Keratinocyte (primary cell): ENCODE results near the gene CALML5. TPM values are rescaled to one million over a fixed set of nuclear protein-coding genes. Genes with fewer than 3 reads are reported as not detected.

Source experiments
- DNase-seq: peaks from one replicate; pipeline ENCODE4 v3.0.0-alpha.2; 2011; ENCODE audit warnings: low read depth, missing footprints, low spot score
- FAIRE-seq: peaks from 2 replicates; lab custom pipeline; 2011; peaks lifted over from hg19 to GRCh38; lab: Jason Lieb, UNC
- H2AFZ ChIP-seq: 2 replicates; pipeline ENCODE4 v1.6.0; 2012; ENCODE audit warnings: low read length, control low read depth, inconsistent platforms; ENCODE audit not compliant: control insufficient read depth
- H3K27ac ChIP-seq: 2 replicates; pipeline ENCODE4 v1.5.1; 2011; ENCODE audit warnings: low read length; ENCODE audit not compliant: control insufficient read depth, insufficient read depth
- H3K27me3 ChIP-seq: 3 replicates; pipeline ENCODE4 v1.6.0; 2011; ENCODE audit warnings: low read length; ENCODE audit not compliant: control insufficient read depth, insufficient read depth; ENCODE audit errors: extremely low read depth
- H3K36me3 ChIP-seq, 2 experiments: 2 replicates in 1 of 2; 3 replicates in 1 of 2; pipeline ENCODE4 v1.5.1; 2011; ENCODE audit warnings: low read length in 2 of 2, mild to moderate bottlenecking in 1 of 2; ENCODE audit not compliant: control insufficient read depth in 2 of 2, insufficient read depth in 2 of 2; ENCODE audit errors: extremely low read depth in 1 of 2
- H3K4me1 ChIP-seq: 3 replicates; pipeline ENCODE4 v1.5.1; 2011; ENCODE audit warnings: low read length; ENCODE audit not compliant: control insufficient read depth, insufficient read depth; ENCODE audit errors: extremely low read depth
- H3K4me2 ChIP-seq: 3 replicates; pipeline ENCODE4 v1.6.0; 2011; ENCODE audit warnings: low read depth, low read length; ENCODE audit not compliant: control insufficient read depth, insufficient read depth; ENCODE audit errors: extremely low read depth
- H3K4me3 ChIP-seq, 3 experiments: fragments of 200-600 bp in 1 of 3; sonication (generic) in 1 of 3; 2 replicates in 2 of 3; 3 replicates in 1 of 3; pipeline ENCODE4 v1.5.1; 2011 to 2016; ENCODE audit warnings: low read length in 3 of 3, mild to moderate bottlenecking in 3 of 3, control low read depth in 2 of 3, inconsistent platforms in 1 of 3, low read depth in 1 of 3, mixed read lengths in 1 of 3, mixed run types in 1 of 3, moderate library complexity in 1 of 3; ENCODE audit not compliant: control insufficient read depth in 2 of 3, insufficient read depth in 2 of 3; ENCODE audit errors: extremely low read depth in 1 of 3
- H3K79me2 ChIP-seq: 2 replicates; pipeline ENCODE4 v1.6.0; 2012; ENCODE audit warnings: low read length; ENCODE audit not compliant: control insufficient read depth, insufficient read depth
- H3K9ac ChIP-seq: 3 replicates; pipeline ENCODE4 v1.6.0; 2011; ENCODE audit warnings: low read length; ENCODE audit not compliant: control insufficient read depth, insufficient read depth; ENCODE audit errors: extremely low read depth
- H3K9me1 ChIP-seq: 3 replicates; pipeline ENCODE4 v1.6.0; 2011; ENCODE audit warnings: low read length; ENCODE audit not compliant: control insufficient read depth, insufficient read depth; ENCODE audit errors: extremely low read depth
- H3K9me3 ChIP-seq: 2 replicates; pipeline ENCODE4 v1.5.1; 2012; ENCODE audit warnings: low read depth, low read length; ENCODE audit not compliant: control insufficient read depth
- H4K20me1 ChIP-seq: 3 replicates; pipeline ENCODE4 v1.6.0; 2011; ENCODE audit warnings: low read length; ENCODE audit not compliant: control insufficient read depth, insufficient read depth; ENCODE audit errors: extremely low read depth
- CTCF ChIP-seq, 3 experiments: IDR thresholded peaks in 1 of 3; conservative IDR thresholded peaks in 1 of 3; optimal IDR thresholded peaks in 1 of 3; 2 replicates in 2 of 3; 3 replicates in 1 of 3; pipeline versions ENCODE3 to v1.5.1; 2011; ENCODE audit warnings: low read length in 3 of 3, mild to moderate bottlenecking in 3 of 3, moderate library complexity in 2 of 3, control low read depth in 1 of 3, inconsistent platforms in 1 of 3; ENCODE audit not compliant: insufficient read depth in 2 of 3; ENCODE audit errors: extremely low read depth in 1 of 3
- EZH2 ChIP-seq: IDR thresholded peaks from one replicate; pipeline ENCODE4 v1.6.1; 2012; ENCODE audit warnings: inconsistent platforms, mild to moderate bottlenecking, low read length, moderate library complexity
- dilution Hi-C: fragments of 300-500 bp; cut with MboI; formaldehyde crosslinking; loops from one replicate; pipeline ENCODE4 v1.7.0; 2020; ENCODE audit warnings: low sequenced_read_pairs; ENCODE audit not compliant: extremely low pct_ligation_motif_present
- polyA plus RNA-seq, 5 experiments: library from polyadenylated mRNA; depleted of rRNA in 3 of 5; stranded (reverse) in 3 of 5; stranded (forward) in 1 of 5; unstranded in 1 of 5; fragments of >200 nt; gene quantifications; 1 replicate in 1 of 5; 2 replicates in 3 of 5; 3 replicates in 1 of 5; pipeline versions ENCODE4 v1.2.1 to v1.2.3, GENCODE V29; 2011 to 2012; ENCODE audit warnings: missing spikeins in 2 of 5, low read depth in 1 of 5, low replicate concordance in 1 of 5

Gene CALML5
- polyA plus RNA-seq, 1 donor (not counting 4 experiments of a cell fraction or from before 2014, with no cell fraction given): 5.7 TPM

GRCh38 chr10:5467634-5468255, 31.6 kb downstream of the CALML5 start:
- peak; percentile 84 for FAIRE-seq

GRCh38 chr10:5467207-5467535, 32.2 kb downstream of the CALML5 start:
- dilution Hi-C loops: no loop called here
- DNase-seq: no peak
- H3K9me1 ChIP-seq: no peaks in the 10 kb centered on the region
- H3K79me2 ChIP-seq: no peaks in the 10 kb centered on the region
- peak; percentile 64 for FAIRE-seq
- H3K27ac ChIP-seq: peak overlapping the region; percentile 69
- TF ChIP-seq EZH2 (no peak), CTCF (optimal IDR thresholded peaks at IDR 0.05 in 1 of 3, IDR thresholded peaks at IDR 0.05 in 1 of 3, conservative IDR thresholded peaks at IDR 0.05 in 1 of 3; ENCODE audit: extremely low read depth in 1 of 3, insufficient read depth in 2 of 3, low read length in 3 of 3) (no peak)
- no peak overlapping the region for H3K4me3 ChIP-seq
- H4K20me1 ChIP-seq: no peaks in the 10 kb centered on the region
- peak overlapping the region; percentile 82 for H3K9ac ChIP-seq
- H2AFZ ChIP-seq: no peak overlapping the region
- no peaks in the 10 kb centered on the region for H3K36me3 ChIP-seq
- peak overlapping the region; percentile 82 for H3K4me2 ChIP-seq
- no peaks in the 10 kb centered on the region for H3K27me3 ChIP-seq
- peaks cover 31% of the 10 kb centered on the region for H3K4me1 ChIP-seq
- H3K9me3 ChIP-seq: peaks cover 8% of the 10 kb centered on the region

More at GRCh38 chr10:5467634-5468255, 31.6 kb downstream of the CALML5 start:
- H3K9ac ChIP-seq: peak overlapping the region; percentile 82
- no peak overlapping the region for H3K4me3 ChIP-seq
- peak overlapping the region; percentile 82 for H3K4me2 ChIP-seq
- H3K27ac ChIP-seq: peak overlapping the region; percentile 69
- H3K79me2 ChIP-seq: no peaks in the 10 kb centered on the region
- no peaks in the 10 kb centered on the region for H4K20me1 ChIP-seq
- peaks cover 8% of the 10 kb centered on the region for H3K9me3 ChIP-seq
- no peaks in the 10 kb centered on the region for H3K27me3 ChIP-seq
- no peaks in the 10 kb centered on the region for H3K36me3 ChIP-seq
- DNase-seq: no peak
- TF ChIP-seq EZH2: no peak
- TF ChIP-seq CTCF (optimal IDR thresholded peaks at IDR 0.05 in 1 of 3, IDR thresholded peaks at IDR 0.05 in 1 of 3, conservative IDR thresholded peaks at IDR 0.05 in 1 of 3; ENCODE audit: extremely low read depth in 1 of 3, insufficient read depth in 2 of 3, low read length in 3 of 3): no peak
- no peak overlapping the region for H2AFZ ChIP-seq
- dilution Hi-C loops: no loop called here
- H3K9me1 ChIP-seq: no peaks in the 10 kb centered on the region
- H3K4me1 ChIP-seq: peaks cover 31% of the 10 kb centered on the region
